H9 (cell line): ENCODE data around the gene DOLPP1. TPM values are rescaled to one million over a fixed set of nuclear protein-coding genes. Genes with fewer than 3 reads are reported as not detected.
"Not testable (repeated sequence)": the region's sequence is repeated elsewhere in the genome, so short reads cannot be mapped to it uniquely, and the experiment has no call there.

Source experiments
- DNase-seq: peaks from one replicate; pipeline ENCODE4 v3.0.0-alpha.2; 2017
- H2AFZ ChIP-seq: one replicate; pipeline ENCODE4 v1.6.1; 2013; ENCODE audit warnings: mild to moderate bottlenecking, low read length, control low read depth, moderate library complexity
- H2AK5ac ChIP-seq: 2 replicates; pipeline ENCODE4 v1.6.1; 2013; ENCODE audit warnings: low read length, control low read depth, mixed read lengths; ENCODE audit not compliant: insufficient read length
- H2BK120ac ChIP-seq: one replicate; pipeline ENCODE4 v1.6.1; 2013; ENCODE audit warnings: low read depth, mild to moderate bottlenecking, low read length, control low read depth, inconsistent platforms; ENCODE audit not compliant: poor library complexity, severe bottlenecking
- H2BK12ac ChIP-seq: 2 replicates; pipeline ENCODE4 v1.6.1; 2013; ENCODE audit warnings: low read length, control low read depth, mixed read lengths, low read depth; ENCODE audit not compliant: insufficient read length
- H2BK15ac ChIP-seq: 2 replicates; pipeline ENCODE4 v1.6.1; 2013; ENCODE audit warnings: low read depth, low read length, control low read depth
- H2BK20ac ChIP-seq: one replicate; pipeline ENCODE4 v1.6.1; 2013; ENCODE audit warnings: low read depth, mild to moderate bottlenecking, low read length, control low read depth, inconsistent platforms; ENCODE audit not compliant: poor library complexity, severe bottlenecking
- H2BK5ac ChIP-seq: 2 replicates; pipeline ENCODE4 v1.6.1; 2013; ENCODE audit warnings: low read length, control low read depth, mixed read lengths; ENCODE audit not compliant: insufficient read length
- H3K14ac ChIP-seq: 2 replicates; pipeline ENCODE4 v1.6.1; 2013; ENCODE audit warnings: low read length, control low read depth; ENCODE audit not compliant: insufficient read depth
- H3K18ac ChIP-seq: 2 replicates; pipeline ENCODE4 v1.6.1; 2013; ENCODE audit warnings: low read depth, mild to moderate bottlenecking, mixed read lengths, low read length, control low read depth; ENCODE audit not compliant: insufficient read length
- H3K23ac ChIP-seq: 2 replicates; pipeline ENCODE4 v1.6.1; 2013; ENCODE audit warnings: low read length, control low read depth, mixed read lengths, low read depth; ENCODE audit not compliant: insufficient read length
- H3K23me2 ChIP-seq: 2 replicates; pipeline ENCODE4 v1.6.1; 2013; ENCODE audit warnings: low read depth, mild to moderate bottlenecking, mixed read lengths, low read length, control low read depth; ENCODE audit not compliant: insufficient read length, poor library complexity, severe bottlenecking
- H3K27ac ChIP-seq: 2 replicates; pipeline ENCODE4 v1.5.1; 2013; ENCODE audit warnings: low read length, control low read depth, mixed read lengths, low read depth; ENCODE audit not compliant: insufficient read length
- H3K27me3 ChIP-seq: 2 replicates; pipeline ENCODE4 v1.6.1; 2013; ENCODE audit warnings: low read length, control low read depth, inconsistent platforms; ENCODE audit not compliant: insufficient read depth
- H3K4ac ChIP-seq: 2 replicates; pipeline ENCODE4 v1.6.1; 2013; ENCODE audit warnings: low read depth, mild to moderate bottlenecking, control low read depth, inconsistent platforms, low read length, moderate library complexity
- H3K4me1 ChIP-seq: 2 replicates; pipeline ENCODE4 v1.6.1; 2013; ENCODE audit warnings: low read length, control low read depth, inconsistent platforms; ENCODE audit not compliant: insufficient read depth
- H3K4me2 ChIP-seq: 2 replicates; pipeline ENCODE4 v1.6.1; 2013; ENCODE audit warnings: low read length, control low read depth, mixed read lengths; ENCODE audit not compliant: insufficient read length, insufficient read depth
- H3K56ac ChIP-seq: 2 replicates; pipeline ENCODE4 v1.6.1; 2013; ENCODE audit warnings: low read depth, mild to moderate bottlenecking, mixed read lengths, low read length, control low read depth; ENCODE audit not compliant: insufficient read length
- H3K79me1 ChIP-seq: 2 replicates; pipeline ENCODE4 v1.6.1; 2013; ENCODE audit warnings: low read depth, mild to moderate bottlenecking, moderate library complexity, low read length, control low read depth, inconsistent platforms; ENCODE audit not compliant: insufficient read depth, poor library complexity, severe bottlenecking
- H3K79me2 ChIP-seq: 2 replicates; pipeline ENCODE4 v1.6.1; 2013; ENCODE audit warnings: low read length, control low read depth, inconsistent platforms; ENCODE audit not compliant: insufficient read depth
- H3K9ac ChIP-seq: 2 replicates; pipeline ENCODE4 v1.6.1; 2013; ENCODE audit warnings: low read length, control low read depth, mixed read lengths; ENCODE audit not compliant: insufficient read length; ENCODE audit errors: extremely low read depth
- H3K9me3 ChIP-seq: one replicate; pipeline ENCODE4 v1.6.1; 2013; ENCODE audit warnings: low read depth, low read length, inconsistent platforms; ENCODE audit not compliant: control insufficient read depth
- H3T11ph ChIP-seq: one replicate; pipeline ENCODE4 v1.6.1; 2013; ENCODE audit warnings: mild to moderate bottlenecking, low read length, control low read depth, inconsistent platforms
- H4K20me1 ChIP-seq: one replicate; pipeline ENCODE4 v1.6.1; 2013; ENCODE audit not compliant: control insufficient read depth, insufficient read length, insufficient read depth
- H4K5ac ChIP-seq: 2 replicates; pipeline ENCODE4 v1.6.1; 2013; ENCODE audit warnings: low read depth, mild to moderate bottlenecking, mixed read lengths, low read length, control low read depth; ENCODE audit not compliant: insufficient read length
- H4K8ac ChIP-seq: replicated peaks from 2 replicates; pipeline ENCODE4 v1.6.1; 2013; ENCODE audit warnings: low read length, control low read depth, mixed read lengths, low read depth; ENCODE audit not compliant: insufficient read length
- H4K91ac ChIP-seq: 2 replicates; pipeline ENCODE4 v1.6.1; 2013; ENCODE audit warnings: low read depth, mild to moderate bottlenecking, moderate library complexity, mixed read lengths, low read length, control low read depth; ENCODE audit not compliant: insufficient read length
- H3K27ac Mint-ChIP-seq, 3 experiments: 2 replicates in 2 of 3; 3 replicates in 1 of 3; pipeline ENCODE4 v1.8.0; 2020 to 2021; ENCODE audit warnings: mixed read lengths in 3 of 3, mild to moderate bottlenecking in 1 of 3, moderate library complexity in 1 of 3
- H3K27me3 Mint-ChIP-seq: 2 replicates; pipeline ENCODE4 v1.8.0; 2021; ENCODE audit warnings: low read depth, mild to moderate bottlenecking, moderate library complexity, mixed read lengths
- H3K36me3 Mint-ChIP-seq, 3 experiments: 2 replicates in 2 of 3; 3 replicates in 1 of 3; pipeline ENCODE4 v1.8.0; 2020 to 2021; ENCODE audit warnings: low read depth in 3 of 3, mixed read lengths in 3 of 3; ENCODE audit not compliant: insufficient read depth in 1 of 3
- H3K4me1 Mint-ChIP-seq, 2 experiments: 2 replicates each; pipeline ENCODE4 v1.8.0; 2020; ENCODE audit warnings: mixed read lengths in 2 of 2
- H3K4me3 Mint-ChIP-seq, 2 experiments: 2 replicates in 1 of 2; 3 replicates in 1 of 2; pipeline ENCODE4 v1.8.0; 2020 to 2021; ENCODE audit warnings: mild to moderate bottlenecking in 2 of 2, mixed read lengths in 2 of 2, moderate library complexity in 1 of 2
- H3K9me3 Mint-ChIP-seq, 2 experiments: 2 replicates in 1 of 2; 3 replicates in 1 of 2; pipeline ENCODE4 v1.8.0; 2020; ENCODE audit warnings: mild to moderate bottlenecking in 2 of 2, mixed read lengths in 2 of 2, moderate library complexity in 1 of 2
- CTCF ChIP-seq: fragments of 200-600 bp; sonication (generic); conservative IDR thresholded peaks from 3 replicates; pipeline ENCODE4 v1.8.0; 2021; ENCODE audit warnings: antibody characterized with exemption, mild to moderate bottlenecking
- WGBS: extraction: QIAGEN DNeasy Blood & Tissue Kit; methylation state at CpG from one replicate; pipeline ENCODE4 v1.1.7; 2013; ENCODE audit warnings: missing lambda C conversion rate, low lambda C conversion rate, mixed read lengths; ENCODE audit not compliant: insufficient read length; ENCODE audit errors: extremely low coverage; 5-methylcytosine and 5-hydroxymethylcytosine counted together
- total RNA-seq: library from RNA; stranded (reverse); gene quantifications from 2 replicates; pipeline ENCODE4 v1.2.1, GENCODE V29; 2021

The DOLPP1 gene
- total RNA-seq, 1 experiment from 2014 or later, result 42.6 TPM

GRCh38 chr9:129122133-129122532 lies 41.2 kb downstream of the DOLPP1 start:
- Mint-ChIP-seq H3K4me1 (peaks cover 11 to 16% of the 10 kb centered on the region in 2 experiments), H3K4me3 (no peak overlapping the region), H3K27me3 (no peaks in the 10 kb centered on the region), H3K36me3 (peaks cover 29 to 61% (median 58%) of the 10 kb centered on the region in 3 experiments; a peak in 6 of 7 replicates), H3K9me3 (no peaks in the 10 kb centered on the region), H3K27ac (0 out of 7 replicates have a peak overlapping the region, but pooled peaks of 1 of the 3 experiments have one; percentile 15)
- no peak overlapping the region for H4K5ac ChIP-seq
- no peak for DNase-seq
- no peak overlapping the region for H3K4ac ChIP-seq
- H2BK15ac ChIP-seq, result no peak overlapping the region
- peaks cover under 1% of the 10 kb centered on the region for H3K79me1 ChIP-seq
- no peaks in the 10 kb centered on the region for H3K9me3 ChIP-seq
- H3K4me2 ChIP-seq, result no peak overlapping the region
- H3K9ac ChIP-seq, result no peak overlapping the region
- peaks cover under 1% of the 10 kb centered on the region; the same call in 1 of the 2 replicates for H3K4me1 ChIP-seq
- no peak overlapping the region for H3K14ac ChIP-seq
- no peak overlapping the region for H2AFZ ChIP-seq
- no peak overlapping the region for H2BK20ac ChIP-seq
- H2AK5ac ChIP-seq, result no peak overlapping the region
- H3K27me3 ChIP-seq, result no peaks in the 10 kb centered on the region
- no peak overlapping the region for H2BK120ac ChIP-seq
- H2BK12ac ChIP-seq, result no peak overlapping the region
- no peaks in the 10 kb centered on the region for H4K20me1 ChIP-seq
- no peak overlapping the region for H3T11ph ChIP-seq
- no peak overlapping the region for H3K27ac ChIP-seq
- no peak for TF ChIP-seq CTCF
- H3K18ac ChIP-seq, result no peak overlapping the region
- H2BK5ac ChIP-seq, result no peak overlapping the region
- no CpG with 5 or more reads among the region's 1 CpG for WGBS
- no peak overlapping the region for H4K8ac ChIP-seq
- H3K56ac ChIP-seq, result no peak overlapping the region
- no peak overlapping the region for H4K91ac ChIP-seq
- no peaks in the 10 kb centered on the region for H3K79me2 ChIP-seq
- H3K23ac ChIP-seq, result no peak overlapping the region
- H3K23me2 ChIP-seq, result no peaks in the 10 kb centered on the region

DNA sequence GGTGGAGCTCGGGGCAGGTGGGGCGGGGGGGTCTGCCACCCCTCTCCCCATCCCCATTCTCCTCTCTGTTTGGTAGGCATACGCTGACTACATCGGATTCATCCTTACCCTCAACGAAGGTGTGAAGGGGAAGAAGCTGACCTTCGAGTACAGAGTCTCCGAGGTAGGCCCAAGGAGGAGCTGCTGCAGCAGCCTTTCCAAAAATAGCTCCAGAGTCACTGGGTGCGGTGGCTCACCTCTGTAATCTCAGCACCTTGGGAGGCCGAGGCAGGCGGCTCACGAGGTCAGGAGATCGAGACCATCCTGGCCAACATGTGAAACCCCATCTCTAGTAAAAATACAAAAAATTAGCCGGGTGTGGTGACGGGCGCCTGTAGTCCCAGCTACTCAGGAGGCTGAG lies 42.1 kb downstream of the DOLPP1 start:
- H3K4me1 ChIP-seq, result not testable (repeated sequence)

More for the DNA sequence above, 42.1 kb downstream of the DOLPP1 start:
- H2BK12ac ChIP-seq, H4K91ac ChIP-seq, H4K8ac ChIP-seq, H4K20me1 ChIP-seq, H3K27ac ChIP-seq, H4K5ac ChIP-seq, H3K79me2 ChIP-seq, H3K23ac ChIP-seq, H3K18ac ChIP-seq, H2AFZ ChIP-seq, DNase-seq, H2BK5ac ChIP-seq, H3K14ac ChIP-seq, H2AK5ac ChIP-seq, H3K27me3 ChIP-seq, H3K4me2 ChIP-seq, H3K4ac ChIP-seq, H3K56ac ChIP-seq, H3K9me3 Mint-ChIP-seq, H3K4me3 Mint-ChIP-seq, H3K27ac Mint-ChIP-seq, H3K27me3 Mint-ChIP-seq, H3K79me1 ChIP-seq, H3K23me2 ChIP-seq, H2BK20ac ChIP-seq, H3K9ac ChIP-seq, H3K9me3 ChIP-seq, H2BK120ac ChIP-seq, H2BK15ac ChIP-seq, H3T11ph ChIP-seq: not testable (repeated sequence)
- no CpG with 5 or more reads among the region's 15 CpGs for WGBS
- Mint-ChIP-seq H3K4me1 (peaks cover 18 to 25% of the 10 kb centered on the region in 2 experiments), H3K36me3 (peaks cover 27 to 62% (median 60%) of the 10 kb centered on the region in 3 experiments)
